ENCODE results near the gene TSC22D4.

DNA sequence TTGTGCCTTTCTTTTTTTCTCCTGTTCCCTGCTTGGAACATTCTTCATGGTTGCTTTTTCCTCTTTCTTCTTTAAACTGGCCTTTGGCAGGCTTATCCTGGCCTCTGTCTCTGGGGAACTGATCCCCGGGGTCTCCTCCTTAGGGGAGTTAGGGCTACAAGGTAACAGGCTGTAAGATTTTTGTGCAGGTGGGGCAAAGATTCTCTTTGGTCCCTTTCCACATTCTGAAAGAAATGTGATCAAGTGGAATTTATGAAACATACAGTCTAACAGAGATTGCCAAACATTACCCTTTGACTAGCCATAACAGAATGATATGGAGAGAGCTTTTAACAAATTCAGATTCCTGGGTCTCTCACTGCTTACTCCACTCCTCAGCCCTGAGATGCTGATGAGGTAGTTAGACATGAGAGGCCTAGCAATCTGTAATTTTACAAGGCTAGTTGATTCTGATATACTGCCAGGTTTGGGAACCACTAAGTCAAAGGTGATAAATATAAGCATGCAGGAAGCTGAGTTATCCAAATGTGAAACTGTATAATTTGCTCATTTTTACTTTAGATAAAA, 59.3 kb downstream of the TSC22D4 start:
- no peak for TF ChIP-seq POLR2A (IDR thresholded peaks at IDR 0.05; ENCODE audit: low read depth, low read length)
- TF ChIP-seq PAX5 (IDR thresholded peaks at IDR 0.05; ENCODE audit: insufficient read depth, low read length, severe bottlenecking): no peak
- no peak for TF ChIP-seq SPI1 (IDR thresholded peaks at IDR 0.05; ENCODE audit: low read depth, low read length)

All from GM12891 (cell line).